Measurements from ENCODE around the gene PRKN.

GRCh38 chr6:162568266-162568665, 159.3 kb downstream of the PRKN start:
- TF ChIP-seq, protein P1, sequence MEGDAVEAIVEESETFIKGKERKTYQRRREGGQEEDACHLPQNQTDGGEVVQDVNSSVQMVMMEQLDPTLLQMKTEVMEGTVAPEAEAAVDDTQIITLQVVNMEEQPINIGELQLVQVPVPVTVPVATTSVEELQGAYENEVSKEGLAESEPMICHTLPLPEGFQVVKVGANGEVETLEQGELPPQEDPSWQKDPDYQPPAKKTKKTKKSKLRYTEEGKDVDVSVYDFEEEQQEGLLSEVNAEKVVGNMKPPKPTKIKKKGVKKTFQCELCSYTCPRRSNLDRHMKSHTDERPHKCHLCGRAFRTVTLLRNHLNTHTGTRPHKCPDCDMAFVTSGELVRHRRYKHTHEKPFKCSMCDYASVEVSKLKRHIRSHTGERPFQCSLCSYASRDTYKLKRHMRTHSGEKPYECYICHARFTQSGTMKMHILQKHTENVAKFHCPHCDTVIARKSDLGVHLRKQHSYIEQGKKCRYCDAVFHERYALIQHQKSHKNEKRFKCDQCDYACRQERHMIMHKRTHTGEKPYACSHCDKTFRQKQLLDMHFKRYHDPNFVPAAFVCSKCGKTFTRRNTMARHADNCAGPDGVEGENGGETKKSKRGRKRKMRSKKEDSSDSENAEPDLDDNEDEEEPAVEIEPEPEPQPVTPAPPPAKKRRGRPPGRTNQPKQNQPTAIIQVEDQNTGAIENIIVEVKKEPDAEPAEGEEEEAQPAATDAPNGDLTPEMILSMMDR (IDR thresholded peaks at IDR 0.05; ENCODE audit: insufficient read depth, low read length) = no peak
- no peak for TF ChIP-seq POLR2AphosphoS5 (IDR thresholded peaks at IDR 0.05; ENCODE audit: low read depth)
